ENCODE data around the gene NUPR1. TPM values are rescaled to one million over a fixed set of nuclear protein-coding genes. Genes with fewer than 3 reads are reported as not detected.

Gene NUPR1
- total RNA-seq, 1 experiment from 2014 or later: 2.2 TPM

DNA sequence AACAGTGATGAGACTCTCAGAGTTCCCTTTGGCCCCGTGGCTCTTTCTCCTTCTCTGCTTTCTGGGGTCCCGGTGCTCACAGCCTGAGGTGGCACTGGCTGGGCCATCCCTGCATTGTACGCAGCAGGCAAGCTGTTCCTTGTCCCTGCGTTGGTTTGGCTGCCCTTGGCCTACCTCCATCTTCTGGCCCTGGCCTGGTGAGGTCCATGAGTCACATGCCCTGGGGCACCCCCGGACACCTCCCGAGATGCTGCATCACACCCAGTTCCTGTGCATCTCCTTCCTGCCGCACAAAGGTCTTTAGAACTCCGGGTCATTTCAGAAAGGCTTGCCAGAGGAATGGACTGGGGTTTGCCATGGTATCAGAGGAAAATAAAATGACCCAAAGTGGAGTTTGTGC lies 48.6 kb upstream of the NUPR1 start:
- TF ChIP-seq EZH2phosphoT487 (IDR thresholded peaks at IDR 0.05; ENCODE audit: borderline replicate concordance) (no peak), CBX3 (IDR thresholded peaks at IDR 0.05; ENCODE audit: low read depth) (no peak), EZH2 (IDR thresholded peaks at IDR 0.05) (no peak), RAD21 (IDR thresholded peaks at IDR 0.05; ENCODE audit: low read depth) (no peak), SRF (IDR thresholded peaks at IDR 0.05; ENCODE audit: low read depth) (no peak), ZNF274 (IDR thresholded peaks at IDR 0.05; ENCODE audit: low read depth, low read length) (no peak), EGR1 (IDR thresholded peaks at IDR 0.05; ENCODE audit: low read depth) (no peak), ELF1 (IDR thresholded peaks at IDR 0.05; ENCODE audit: borderline replicate concordance, low read depth) (no peak), TCF7L2 (IDR thresholded peaks at IDR 0.05; ENCODE audit: borderline replicate concordance, extremely low read depth, insufficient read depth, insufficient read length) (no peak)
- TF ChIP-seq, protein P1, sequence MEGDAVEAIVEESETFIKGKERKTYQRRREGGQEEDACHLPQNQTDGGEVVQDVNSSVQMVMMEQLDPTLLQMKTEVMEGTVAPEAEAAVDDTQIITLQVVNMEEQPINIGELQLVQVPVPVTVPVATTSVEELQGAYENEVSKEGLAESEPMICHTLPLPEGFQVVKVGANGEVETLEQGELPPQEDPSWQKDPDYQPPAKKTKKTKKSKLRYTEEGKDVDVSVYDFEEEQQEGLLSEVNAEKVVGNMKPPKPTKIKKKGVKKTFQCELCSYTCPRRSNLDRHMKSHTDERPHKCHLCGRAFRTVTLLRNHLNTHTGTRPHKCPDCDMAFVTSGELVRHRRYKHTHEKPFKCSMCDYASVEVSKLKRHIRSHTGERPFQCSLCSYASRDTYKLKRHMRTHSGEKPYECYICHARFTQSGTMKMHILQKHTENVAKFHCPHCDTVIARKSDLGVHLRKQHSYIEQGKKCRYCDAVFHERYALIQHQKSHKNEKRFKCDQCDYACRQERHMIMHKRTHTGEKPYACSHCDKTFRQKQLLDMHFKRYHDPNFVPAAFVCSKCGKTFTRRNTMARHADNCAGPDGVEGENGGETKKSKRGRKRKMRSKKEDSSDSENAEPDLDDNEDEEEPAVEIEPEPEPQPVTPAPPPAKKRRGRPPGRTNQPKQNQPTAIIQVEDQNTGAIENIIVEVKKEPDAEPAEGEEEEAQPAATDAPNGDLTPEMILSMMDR (IDR thresholded peaks at IDR 0.05 in 2 of 3, conservative IDR thresholded peaks at IDR 0.05 in 1 of 3; ENCODE audit: borderline replicate concordance in 1 of 3, insufficient read depth in 1 of 3, low read depth in 2 of 3, low read length in 2 of 3): no peak
- TF ChIP-seq, protein P2, sequence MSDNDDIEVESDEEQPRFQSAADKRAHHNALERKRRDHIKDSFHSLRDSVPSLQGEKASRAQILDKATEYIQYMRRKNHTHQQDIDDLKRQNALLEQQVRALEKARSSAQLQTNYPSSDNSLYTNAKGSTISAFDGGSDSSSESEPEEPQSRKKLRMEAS (IDR thresholded peaks at IDR 0.05): no peak
- Histone ChIP-seq H2AFZ (ENCODE audit: low read depth, low read length, poor library complexity, severe bottlenecking) (no peak overlapping the region), H3K27ac (ENCODE audit: low read depth, low read length) (no peak overlapping the region), H3K9me3 (ENCODE audit: control insufficient read depth in 1 of 2, insufficient read depth in 1 of 2, low read depth in 1 of 2, low read length in 2 of 2) (no peaks in the 10 kb centered on the region), H3K27me3 (ENCODE audit: insufficient read depth, low read length) (no peaks in the 10 kb centered on the region), H3K4me1 (ENCODE audit: control insufficient read depth in 1 of 2, insufficient read depth in 2 of 2, low read length in 2 of 2) (peaks cover 0 to 8% of the 10 kb centered on the region in 2 experiments; a peak in 2 of 4 replicates), H3K9ac (ENCODE audit: low read length) (no peak overlapping the region), H3K79me2 (ENCODE audit: insufficient read depth, low read length) (no peaks in the 10 kb centered on the region), H3K9me2 (ENCODE audit: insufficient read depth) (no peaks in the 10 kb centered on the region), H4K20me1 (ENCODE audit: insufficient read depth) (no peaks in the 10 kb centered on the region), H3K4me2 (ENCODE audit: low read length) (peak overlapping the region; percentile 25), H3K36me3 (ENCODE audit: control insufficient read depth in 1 of 2, insufficient read depth in 2 of 2, low read length in 2 of 2) (peaks cover 0 to 3% of the 10 kb centered on the region in 2 experiments; a peak in 1 of 4 replicates), H3K4me3 (replicated peaks in 1 of 2; ENCODE audit: low read depth in 1 of 2, low read length in 2 of 2) (no peak overlapping the region)
- no TSS peak for BruUV-seq (replicated peaks)
- intact Hi-C loops (cut with micrococcal nuclease): no loop called here
- ChIA-PET POLR2A (no interaction called here), RAD21 (ENCODE audit: low non-redundant PET in 1 of 2, low total read pairs in 2 of 2, uncharacterized antibody in 2 of 2, unreplicated experiment in 2 of 2) (no interaction called here), CTCF (no interaction called here)
- 0 out of 2 replicates have a peak, but pooled peaks have one; percentile 46 for ATAC-seq
- no peak for DNase-seq (ENCODE audit: low read depth, low spot score)

All from HCT116 (cell line).